Inferior parietal cortex (tissue), 1 donor: ENCODE results near the gene PSMC2.
A peak's percentile ranks its signal among the peaks of the same experiment; 100 is the strongest.

Experiments used
- DNase-seq: peaks from one replicate; pipeline ENCODE4 v3.0.0-alpha.2; 2016; ENCODE audit errors: extremely low spot score

PSMC2 gene

DNA sequence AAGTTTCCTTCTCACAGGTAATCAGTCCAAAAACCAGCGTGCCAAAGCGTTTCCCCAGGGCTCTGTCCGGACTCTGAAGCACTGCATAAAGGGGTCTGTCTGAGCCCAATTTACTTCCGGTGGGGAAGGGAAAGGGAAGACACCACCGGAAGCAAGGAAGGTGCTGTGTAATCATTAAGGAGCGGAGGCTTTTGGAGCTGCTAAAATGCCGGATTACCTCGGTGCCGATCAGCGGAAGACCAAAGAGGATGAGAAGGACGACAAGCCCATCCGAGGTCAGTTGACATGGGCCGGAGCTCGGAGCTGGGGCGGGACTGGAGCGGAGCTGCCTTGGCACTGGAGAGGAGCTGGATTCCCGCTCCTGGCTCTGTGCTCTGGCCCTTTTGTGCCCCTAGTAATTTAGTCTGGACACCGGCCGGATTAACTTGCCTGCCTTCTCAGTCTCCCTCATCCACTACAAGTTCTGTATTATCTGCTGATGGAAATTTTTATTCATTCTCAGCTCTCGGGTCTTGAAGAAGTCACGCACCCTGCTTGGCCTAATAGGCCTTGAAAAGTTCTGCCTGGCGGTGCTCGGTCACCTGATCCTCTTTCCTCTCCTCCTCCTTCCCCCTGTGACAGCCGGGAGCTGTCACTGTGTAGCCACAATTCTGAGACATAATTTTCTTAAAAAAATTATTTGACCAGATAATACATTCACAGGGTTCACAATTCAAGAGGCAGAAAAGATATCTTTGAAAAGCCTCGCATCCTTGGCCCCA, at the start of gene PSMC2:
PSMC2 (plus strand) TSS at position 137 of the 761 bp plus-strand sequence; CDS start at position 206, 69 bp downstream.
- peak; percentile 98 for DNase-seq

GRCh38 chr7:103297837-103298179, 49.6 kb upstream of the PSMC2 start:
- DNase-seq, result no peak

GRCh38 chr7:103299660-103300059, 47.8 kb upstream of the PSMC2 start:
- no peak for DNase-seq

DNA sequence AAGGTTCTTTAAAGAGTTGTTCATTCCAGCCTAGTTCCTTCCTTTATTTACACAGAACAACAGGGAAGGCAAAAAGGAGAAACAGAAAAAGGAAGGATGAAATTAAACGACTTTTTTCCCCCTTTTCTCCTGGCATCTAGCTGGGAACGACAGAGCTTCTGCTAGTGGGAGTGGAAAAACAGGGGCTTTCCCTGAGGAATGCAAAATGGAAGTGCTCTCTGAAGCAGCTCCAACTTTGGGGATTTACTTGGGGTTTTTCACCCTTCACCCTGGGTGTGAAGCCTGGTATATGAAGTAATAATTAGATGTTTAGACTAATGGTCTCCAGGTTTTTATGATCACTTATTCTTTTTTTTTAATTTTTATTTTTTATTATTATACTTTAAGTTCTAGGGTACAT, 46.0 kb upstream of the PSMC2 start:
- DNase-seq, result no peak

DNA sequence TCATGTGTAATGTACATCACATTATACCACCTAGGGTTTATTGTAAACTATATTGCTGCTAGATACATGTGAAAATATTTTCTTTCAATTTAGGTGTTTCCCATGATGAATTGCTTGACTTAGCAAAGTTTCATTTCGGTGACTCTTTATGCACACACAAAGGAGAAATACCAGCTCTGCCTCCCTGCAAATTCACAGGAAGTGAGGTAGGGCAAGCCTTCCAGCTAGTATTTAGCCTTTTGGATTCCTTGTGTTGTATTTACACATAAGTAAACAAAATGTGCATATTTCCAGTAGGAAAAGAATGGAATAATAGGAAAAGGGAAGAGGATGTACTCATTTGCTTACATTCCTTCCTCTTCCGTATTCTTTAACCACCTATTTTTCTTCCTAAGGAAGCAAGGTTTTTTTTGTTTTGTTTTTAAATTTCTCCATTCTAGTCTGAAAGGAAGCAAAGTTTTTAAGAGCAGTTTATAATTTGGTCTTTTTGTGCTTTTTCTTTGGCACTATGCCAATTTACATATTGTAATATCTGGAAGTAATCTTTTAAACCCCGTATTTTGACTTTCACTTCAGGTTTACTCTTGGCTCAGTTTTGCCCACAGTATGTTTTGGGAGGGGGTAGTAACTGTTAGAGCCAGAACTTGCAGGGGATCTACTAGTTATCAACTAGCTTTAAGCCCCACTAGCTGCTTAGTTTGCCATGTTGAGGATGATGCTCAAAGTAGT, 39.8 kb upstream of the PSMC2 start:
- DNase-seq, result no peak

GRCh38 chr7:103314852-103315251, 32.6 kb upstream of the PSMC2 start:
- DNase-seq, result no peak

- DNase-seq, result no peak
Observed at GRCh38 chr7:103316380-103316941, 31.0 kb upstream of the PSMC2 start.

DNA sequence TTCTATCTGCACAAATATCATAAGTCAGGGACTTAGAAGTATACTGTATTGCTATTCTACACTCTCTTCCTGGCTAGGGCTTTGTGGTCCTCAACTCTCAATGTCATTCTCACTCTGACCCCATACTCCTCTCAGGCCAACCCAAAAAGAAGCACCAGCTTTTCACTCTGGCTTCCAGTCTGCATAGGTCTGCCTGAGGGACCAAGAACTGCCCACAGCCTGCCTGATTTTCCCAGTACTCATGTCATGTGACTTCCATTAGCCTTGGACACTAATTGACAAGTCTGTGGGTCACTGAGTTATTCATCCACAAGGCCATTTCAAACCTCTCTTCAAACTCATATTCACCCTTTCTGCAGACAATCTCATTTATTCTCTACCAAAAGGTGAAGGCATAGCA, 30.4 kb upstream of the PSMC2 start:
- DNase-seq, result no peak

DNA sequence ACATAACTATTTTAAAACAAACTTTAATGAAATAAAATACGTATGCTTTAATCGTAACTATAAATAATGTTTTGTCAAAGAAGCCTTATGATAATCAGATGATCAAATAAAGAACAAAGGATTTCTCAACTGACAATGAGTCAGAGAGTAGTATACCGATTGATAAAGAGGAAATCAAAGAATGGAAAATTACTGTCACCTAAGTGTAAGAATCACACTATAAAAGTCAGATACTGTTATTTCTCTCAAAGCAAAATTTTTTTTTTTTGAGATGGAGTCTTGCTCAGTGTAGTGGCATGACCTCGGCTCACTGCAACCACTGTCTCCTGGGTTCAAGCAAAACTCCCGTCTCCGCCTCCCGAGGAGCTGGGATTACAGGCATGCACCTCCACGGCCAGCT, 21.7 kb upstream of the PSMC2 start:
- DNase-seq, result no peak

DNA sequence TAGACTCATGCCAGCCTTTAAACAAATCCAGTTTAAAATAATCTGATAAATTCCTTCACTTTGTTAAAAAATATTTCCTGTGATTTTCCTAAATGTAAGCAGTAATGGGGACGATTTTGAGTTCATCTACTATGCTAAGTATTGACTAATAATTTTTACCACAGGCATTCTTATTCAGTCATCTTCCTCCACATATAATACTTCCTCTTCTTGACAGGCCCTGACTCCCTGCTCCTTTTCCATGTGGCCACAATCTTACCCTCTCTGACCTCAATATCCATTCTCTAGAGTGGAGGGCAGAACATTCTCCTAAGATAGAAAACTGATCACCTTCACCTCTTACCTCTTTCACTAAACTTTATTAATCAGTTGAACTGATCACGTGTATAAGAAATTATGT, 10.7 kb upstream of the PSMC2 start:
- no peak for DNase-seq

- DNase-seq, result no peak
Observed at GRCh38 chr7:103338864-103339263, 8.6 kb upstream of the PSMC2 start.

DNA sequence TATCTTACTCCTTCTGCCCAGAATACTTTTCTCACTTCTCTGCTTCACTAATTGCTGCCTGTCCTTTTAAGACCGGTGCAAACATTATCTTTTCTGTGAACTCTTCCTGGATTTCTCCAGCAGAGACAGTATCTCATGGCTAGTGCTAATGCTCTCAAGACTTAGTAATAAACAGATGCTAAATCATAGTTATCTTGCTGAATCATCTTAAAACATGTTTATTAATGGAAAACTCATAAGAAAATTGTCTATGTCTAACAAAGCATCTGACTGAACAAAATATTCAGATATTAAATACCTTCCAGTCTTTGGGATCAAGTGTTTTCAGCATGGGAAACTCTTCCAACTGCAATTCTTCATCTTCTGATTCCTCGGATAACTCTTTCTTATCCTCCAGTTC, 6.0 kb upstream of the PSMC2 start:
- DNase-seq, result no peak

GRCh38 chr7:103343332-103343731, 4.1 kb upstream of the PSMC2 start:
- no peak for DNase-seq

DNA sequence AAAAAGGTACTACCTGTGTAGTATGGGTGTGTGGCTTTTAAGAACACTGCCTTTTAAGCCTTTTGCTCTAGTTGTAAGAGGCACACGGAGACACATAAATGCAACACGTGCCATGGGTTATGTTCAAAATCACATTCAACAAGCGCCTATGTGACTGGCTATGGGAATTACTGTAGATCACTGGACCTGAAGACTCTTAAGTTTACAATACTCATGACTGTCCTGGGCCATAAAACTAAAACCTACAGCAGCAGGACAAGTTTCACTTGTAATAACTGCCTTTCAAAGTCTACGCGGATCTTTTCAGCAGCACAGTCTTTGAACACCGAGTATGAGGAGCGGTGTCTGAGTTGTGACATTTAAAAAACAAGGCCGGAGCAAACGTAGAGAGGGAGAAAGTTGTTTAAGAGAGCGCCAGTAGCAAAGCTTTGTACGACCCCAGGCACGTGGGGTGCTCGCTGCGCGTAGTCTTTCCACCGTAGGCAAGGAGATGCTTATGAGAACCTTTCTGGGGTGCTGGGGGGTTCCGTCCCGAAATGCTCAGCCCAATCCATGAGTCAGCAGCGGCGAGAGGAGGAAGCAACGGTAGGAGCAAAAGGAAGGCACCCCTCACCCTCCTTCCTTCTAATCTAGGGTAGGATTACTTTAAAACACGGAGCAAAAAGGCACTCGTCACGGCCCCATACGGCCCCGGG, 3.5 kb upstream of the PSMC2 start:
- DNase-seq, result no peak

GRCh38 chr7:103344453-103345149, 2.8 kb upstream of the PSMC2 start, which contains the start of gene DNAJC2:
DNAJC2 (minus strand) TSS chr7:103344767; CDS start chr7:103344622, 145 bp downstream.
- peak; percentile 89 for DNase-seq

- no peak for DNase-seq
Observed at GRCh38 chr7:103346396-103346795, 1.0 kb upstream of the PSMC2 start.

GRCh38 chr7:103348452-103348851, 1.0 kb downstream of the PSMC2 start:
- no peak for DNase-seq

- no peak for DNase-seq
Observed at GRCh38 chr7:103348959-103349358, 1.5 kb downstream of the PSMC2 start.

- DNase-seq, result no peak
Observed at GRCh38 chr7:103349805-103350204, 2.4 kb downstream of the PSMC2 start.

- DNase-seq, result no peak
Observed at GRCh38 chr7:103369432-103369831, 22.0 kb downstream of the PSMC2 start.

DNA sequence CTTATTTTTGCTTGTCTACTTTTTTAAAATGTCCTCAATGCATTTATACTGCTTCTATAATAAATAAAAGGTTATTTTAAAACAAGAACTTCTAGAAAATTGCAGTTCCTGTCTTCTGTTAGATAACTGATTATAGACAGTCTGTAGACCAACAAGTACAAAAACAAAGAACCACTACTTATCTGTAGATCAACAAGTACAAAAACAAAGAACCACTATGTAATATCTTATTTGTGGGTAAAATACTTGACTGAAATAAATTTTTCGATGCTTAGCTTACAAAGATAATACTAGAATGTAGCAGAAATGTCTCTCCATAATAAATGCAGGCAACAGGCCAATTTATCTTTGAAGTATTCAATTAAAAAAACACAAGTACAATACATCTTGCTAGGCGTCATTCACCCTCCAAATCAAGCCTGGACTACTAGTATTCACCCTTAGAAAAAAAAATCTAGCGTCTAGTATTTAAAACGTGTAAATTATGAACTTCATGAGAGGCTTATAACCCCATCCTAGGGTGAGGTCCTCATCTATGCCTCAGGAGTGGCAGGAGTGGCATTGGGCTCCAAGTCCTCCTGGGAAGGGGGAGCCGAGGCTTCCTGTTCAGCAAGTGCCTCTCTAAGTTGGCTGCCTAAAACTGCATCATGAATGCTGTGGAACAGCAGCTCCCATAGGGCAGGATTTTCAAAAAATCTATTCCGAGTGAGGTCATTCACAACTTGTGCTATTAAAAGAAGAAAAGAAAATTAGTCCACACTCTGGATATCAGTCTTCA, 26.6 kb downstream of the PSMC2 start:
- DNase-seq, result no peak
